GM21528 (cell line): Measurements from ENCODE around the gene PRKCA.

Experiments
- ATAC-seq: cut with Tn5 transposase; IDR thresholded peaks from one replicate; pipeline ENCODE4 v1.9.1; 2021; ENCODE audit warnings: mild to moderate bottlenecking, moderate library complexity; ENCODE audit not compliant: unreplicated experiment, low FRiP score

PRKCA gene

GRCh38 chr17:66859353-66859752 lies 556.9 kb downstream of the PRKCA start:
- ATAC-seq: no peak

DNA sequence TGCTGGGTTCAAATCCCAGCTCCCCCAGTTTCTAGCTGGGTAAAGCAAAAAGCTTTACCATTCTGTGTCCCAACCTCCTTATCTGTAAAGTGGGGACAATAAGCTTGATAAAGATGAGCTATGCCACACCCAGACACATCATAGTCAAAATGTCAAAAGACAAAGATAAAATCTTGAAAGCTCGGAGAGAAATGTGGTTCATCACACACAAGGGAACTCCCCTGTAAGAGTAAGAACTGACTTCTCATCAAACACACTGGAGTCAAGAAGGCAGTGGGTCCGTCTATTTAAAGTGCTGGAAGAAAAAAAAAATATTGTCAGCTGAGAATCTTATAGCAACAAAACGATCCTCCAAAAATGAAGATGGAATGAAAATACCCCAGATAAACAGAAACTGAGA lies 557.8 kb downstream of the PRKCA start:
- ATAC-seq: no peak
